Daoy (cell line): Measurements from ENCODE around the gene MTF1. TPM values are rescaled to one million over a fixed set of nuclear protein-coding genes. Genes with fewer than 3 reads are reported as not detected.
"Not testable (repeated sequence)": the region's sequence is repeated elsewhere in the genome, so short reads cannot be mapped to it uniquely, and the experiment has no call there.

Source experiments
- DNase-seq: peaks from one replicate; pipeline ENCODE4 v3.0.0-alpha.2; 2015; ENCODE audit warnings: low read depth
- total RNA-seq: library from RNA; depleted of rRNA; stranded (reverse); fragments of >200 nt; shearing (Covaris generic); gene quantifications from 2 replicates; pipeline ENCODE4 v1.2.3, GENCODE V29; 2014; rRNA removed

The MTF1 gene
- 1.5 and 2.3 TPM in 2 replicates for total RNA-seq

- peak; percentile 99 for DNase-seq
These were observed at the start of gene MTF1 for GRCh38 chr1:37859507-37860345. TSS of gene MTF1 (minus strand) at chr1:37859592. CDS start at chr1:37857658, 1,934 bp downstream.

DNA sequence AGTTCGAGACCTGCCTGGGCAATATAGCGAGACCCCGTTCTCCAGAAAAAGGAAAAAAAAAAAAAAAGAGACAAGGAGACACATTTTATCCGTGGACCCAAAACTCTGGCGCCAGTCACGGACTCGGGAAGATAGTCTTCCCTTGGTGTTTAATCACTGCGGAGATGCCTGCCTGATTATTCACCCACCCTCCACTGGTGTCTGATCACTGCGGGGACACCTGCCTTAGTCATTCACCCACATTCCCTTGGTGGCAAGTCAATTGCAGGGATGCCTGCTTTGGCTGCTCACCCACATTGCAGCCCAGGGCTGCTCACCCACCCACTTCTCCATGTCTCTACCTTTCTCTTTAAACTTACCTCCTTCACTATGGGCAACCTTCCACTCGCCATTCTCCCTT, 49.1 kb upstream of the MTF1 start:
- DNase-seq: not testable (repeated sequence)

GRCh38 chr1:37907416-37908125, 48.2 kb upstream of the MTF1 start:
- DNase-seq: not testable (repeated sequence)

DNA sequence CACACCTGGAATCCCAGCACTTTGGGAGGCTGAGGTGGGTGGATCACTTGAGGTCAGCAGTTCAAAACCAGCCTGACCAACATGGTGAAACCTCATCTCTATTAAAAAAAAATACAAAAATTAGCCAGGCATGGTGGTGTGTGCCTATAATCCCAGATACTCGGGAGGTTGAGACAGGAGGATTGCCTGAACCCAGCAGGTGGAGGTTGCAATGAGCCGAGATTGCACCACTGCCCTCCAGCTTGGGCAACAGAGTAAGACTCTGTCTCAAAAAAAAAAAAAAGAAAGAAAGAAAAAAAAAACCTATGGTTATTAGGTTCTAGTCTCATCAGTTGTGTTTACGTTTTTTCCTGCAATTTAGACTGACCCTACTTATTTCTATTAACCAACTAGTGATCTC, 47.2 kb upstream of the MTF1 start:
- DNase-seq: not testable (repeated sequence)

- DNase-seq: no peak
These were observed 46.3 kb upstream of the MTF1 start for GRCh38 chr1:37905727-37906126.

DNA sequence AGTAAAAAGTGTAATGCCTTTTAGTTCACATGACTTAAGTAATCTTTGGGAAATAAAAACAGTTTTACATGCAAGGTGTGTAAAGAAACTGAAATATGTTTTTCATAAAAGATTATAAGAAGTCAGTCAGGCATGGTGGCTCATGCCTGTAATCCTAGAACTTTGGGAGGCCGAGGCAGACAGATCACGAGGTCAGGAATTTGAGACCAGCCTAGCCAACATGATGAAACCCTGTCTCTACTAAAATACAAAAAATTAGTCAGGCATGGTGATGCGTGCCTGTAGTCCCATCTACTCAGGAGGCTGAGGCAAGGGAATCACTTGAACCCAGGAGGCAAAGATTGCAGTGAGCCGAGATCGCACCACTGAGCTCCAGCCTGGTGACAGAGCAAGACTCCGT, 44.5 kb upstream of the MTF1 start:
- not testable (repeated sequence) for DNase-seq

DNA sequence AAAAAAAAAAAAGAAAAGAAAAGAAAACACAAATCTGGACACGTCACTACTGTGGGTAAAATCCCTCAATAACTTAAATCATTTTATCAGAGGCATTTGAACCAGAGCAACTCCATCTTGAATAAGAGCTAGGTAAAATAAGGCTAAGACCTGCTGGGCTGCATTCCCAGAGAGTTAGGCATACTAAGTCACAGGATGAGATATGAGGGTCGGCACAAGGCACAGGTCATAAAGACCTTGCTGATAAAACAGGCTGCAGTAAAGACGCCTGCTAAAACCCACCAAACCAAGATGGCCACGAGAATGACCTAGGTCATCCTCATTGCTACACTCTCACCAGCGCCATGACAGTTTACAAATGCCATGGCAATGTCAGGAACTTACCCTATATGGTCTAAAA, 43.6 kb upstream of the MTF1 start:
- DNase-seq: no peak

- no peak for DNase-seq
These were observed 42.5 kb upstream of the MTF1 start for GRCh38 chr1:37901893-37902225.

GRCh38 chr1:37901191-37901892, 42.0 kb upstream of the MTF1 start:
- no peak for DNase-seq

DNA sequence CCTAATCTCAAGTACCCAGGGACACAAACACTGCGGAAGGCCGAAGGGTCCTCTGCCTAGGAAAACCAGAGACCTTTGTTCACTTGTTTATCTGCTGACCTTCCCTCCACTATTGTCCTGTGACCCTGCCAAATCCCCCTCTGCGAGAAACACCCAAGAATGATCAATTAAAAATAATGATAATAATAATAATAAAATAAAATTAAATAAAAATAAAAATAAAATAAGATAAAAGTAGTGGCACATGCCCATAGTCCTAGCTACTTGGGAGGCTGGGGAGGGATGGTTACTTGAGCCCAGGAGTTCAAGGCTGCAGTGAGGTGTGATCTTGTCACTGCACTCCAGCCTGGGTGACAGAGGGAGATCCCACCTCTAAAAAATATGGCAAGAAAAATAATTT, 38.2 kb upstream of the MTF1 start:
- not testable (repeated sequence) for DNase-seq

DNA sequence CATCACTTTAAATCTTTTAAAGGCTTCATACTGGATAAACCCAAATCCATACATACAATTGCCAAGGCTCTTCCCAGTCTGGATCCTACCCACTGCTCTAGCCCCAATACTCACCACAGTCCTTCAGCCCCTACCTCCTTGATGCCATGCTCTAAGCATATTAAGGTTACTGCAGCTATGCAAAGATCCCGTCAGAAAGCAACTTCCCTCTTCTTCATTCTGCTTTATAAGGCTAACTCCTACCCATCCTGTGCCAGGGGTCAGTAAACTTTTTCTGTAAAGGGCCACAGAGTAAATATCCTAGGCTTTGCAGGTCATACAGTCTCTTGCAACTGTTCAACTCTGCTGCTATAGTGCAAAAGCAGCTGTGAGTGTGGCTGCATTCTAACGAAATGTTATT, 34.3 kb upstream of the MTF1 start:
- DNase-seq: no peak

GRCh38 chr1:37892151-37893047, 33.0 kb upstream of the MTF1 start:
- no peak for DNase-seq

GRCh38 chr1:37890378-37891014, 31.1 kb upstream of the MTF1 start:
- DNase-seq: peak; percentile 6

- DNase-seq: no peak
These were observed 28.8 kb upstream of the MTF1 start for GRCh38 chr1:37888022-37888700.

DNA sequence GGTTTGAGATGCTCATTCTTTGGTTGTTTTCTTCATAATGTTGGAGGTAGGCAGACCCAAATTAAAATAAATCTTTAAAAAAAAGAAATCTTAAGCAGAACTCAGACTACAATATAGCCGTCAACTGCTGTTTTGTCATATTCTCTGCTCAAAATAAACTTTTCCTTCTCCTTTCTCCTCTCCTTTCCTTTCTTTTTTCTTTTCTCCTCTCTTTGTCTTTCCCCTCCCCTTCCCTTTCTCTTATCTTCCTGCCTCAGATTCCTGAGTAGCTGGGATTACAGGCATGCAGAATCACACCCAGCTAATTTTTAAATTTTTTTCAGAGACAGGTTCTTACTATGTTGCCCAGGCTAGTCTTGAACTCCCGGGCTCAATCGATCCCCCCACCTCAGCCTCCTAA, 24.8 kb upstream of the MTF1 start:
- no peak for DNase-seq

DNA sequence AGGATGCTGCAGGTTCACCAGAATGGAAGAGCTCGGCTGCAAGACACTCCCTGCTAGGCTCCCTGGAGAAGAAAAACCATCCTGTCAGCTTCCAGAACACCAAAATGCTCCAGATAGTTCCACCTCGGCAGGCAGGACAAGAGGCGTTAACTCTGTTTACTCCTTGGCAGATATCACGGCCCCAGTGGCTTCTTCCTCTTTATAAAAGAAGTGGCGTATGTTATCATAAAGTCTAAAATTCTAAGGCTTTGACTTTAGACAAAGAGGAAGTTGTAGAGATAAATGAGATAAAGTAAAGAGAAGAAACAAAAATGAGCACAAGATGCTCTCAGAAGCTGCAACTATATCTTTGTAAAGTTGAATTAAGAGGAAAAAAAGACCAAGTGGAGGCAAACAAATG, 24.3 kb upstream of the MTF1 start:
- no peak for DNase-seq

GRCh38 chr1:37879865-37880264, 20.5 kb upstream of the MTF1 start:
- DNase-seq: no peak

DNA sequence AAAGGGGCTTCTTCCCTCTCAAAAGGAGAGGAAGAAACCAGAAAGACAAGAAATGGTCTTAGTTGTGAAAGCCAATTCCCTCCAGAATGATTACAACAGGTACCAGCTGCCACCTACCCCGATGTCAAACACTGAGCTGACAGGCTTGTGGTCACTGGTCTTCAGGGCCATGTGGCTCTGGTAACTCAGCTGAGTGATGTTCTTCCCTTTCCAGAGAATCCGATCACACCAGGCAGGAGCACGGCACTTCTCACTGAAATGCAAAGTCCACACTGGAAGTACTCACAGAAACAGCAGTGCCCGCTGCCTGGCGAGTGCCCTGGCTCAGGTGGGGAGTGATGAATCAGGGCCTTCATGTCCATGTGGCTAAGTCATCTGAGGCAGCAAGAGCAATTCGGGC, 18.7 kb upstream of the MTF1 start:
- DNase-seq: no peak

DNA sequence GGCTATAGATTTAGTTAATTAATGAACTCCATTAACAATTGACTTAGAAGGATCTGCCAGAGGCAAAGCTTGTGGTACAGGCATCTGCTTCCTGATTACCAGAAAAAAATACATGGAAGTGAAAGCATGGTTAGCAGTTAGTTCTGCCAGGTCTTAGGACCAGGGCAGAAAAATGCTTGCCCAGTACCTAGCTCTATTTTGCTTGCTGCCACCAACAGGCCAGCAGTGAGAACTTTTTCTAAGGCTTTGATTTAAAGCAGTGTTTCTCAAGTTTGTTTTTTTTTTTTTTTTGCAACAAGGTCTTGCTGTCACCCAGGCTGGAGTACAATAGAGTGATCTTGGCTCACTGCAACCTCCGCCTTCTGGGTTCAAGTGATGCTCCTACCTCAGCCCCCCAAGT, 16.4 kb upstream of the MTF1 start:
- DNase-seq: no peak

- DNase-seq: no peak
These were observed 13.3 kb upstream of the MTF1 start for GRCh38 chr1:37872692-37873091.

DNA sequence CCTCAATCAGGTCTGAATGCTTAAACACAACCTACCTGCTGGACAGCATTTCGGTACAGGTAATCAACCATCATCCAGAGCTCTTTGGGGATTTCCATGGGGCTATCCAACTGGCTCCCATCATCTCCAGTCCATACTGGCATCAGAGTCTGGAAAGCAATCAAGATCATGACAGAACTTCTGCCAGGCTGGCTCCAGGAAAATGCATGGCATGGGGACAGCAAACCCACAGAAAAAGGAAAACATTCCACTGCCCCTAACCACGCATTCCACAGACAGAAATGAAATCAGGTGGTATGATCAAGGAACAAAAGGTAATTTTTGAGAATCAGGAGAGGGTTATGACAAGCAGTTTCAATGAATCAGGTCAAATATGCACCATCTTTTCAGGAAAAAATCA, 9.1 kb upstream of the MTF1 start:
- no peak for DNase-seq
